Retina (tissue), 1 donor: ENCODE results near the gene HOMER1.
"Not testable (repeated sequence)": the region's sequence is repeated elsewhere in the genome, so short reads cannot be mapped to it uniquely, and the experiment has no call there.

Experiments used
- DNase-seq: peaks from one replicate; pipeline ENCODE4 v3.0.0-alpha.2; 2016

Gene HOMER1

DNA sequence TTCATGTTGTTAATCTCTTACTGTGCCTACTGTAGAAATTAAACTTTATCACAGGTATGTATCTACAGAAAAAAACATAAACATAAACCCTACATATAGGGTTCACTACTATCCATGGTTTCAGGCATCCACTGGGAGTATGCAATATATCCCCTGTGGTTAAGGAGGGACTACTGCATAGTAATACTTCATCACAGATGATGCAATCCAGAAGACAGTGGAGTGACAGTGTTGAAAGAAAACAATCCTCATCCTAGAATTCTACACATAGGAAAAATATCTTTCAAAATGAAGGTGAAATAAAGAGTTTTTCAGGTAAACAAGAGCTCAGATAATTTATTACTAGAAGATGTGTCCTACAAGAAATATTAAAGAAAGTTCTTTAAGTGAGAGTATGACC lies 105.9 kb downstream of the HOMER1 start:
- DNase-seq, result no peak

DNA sequence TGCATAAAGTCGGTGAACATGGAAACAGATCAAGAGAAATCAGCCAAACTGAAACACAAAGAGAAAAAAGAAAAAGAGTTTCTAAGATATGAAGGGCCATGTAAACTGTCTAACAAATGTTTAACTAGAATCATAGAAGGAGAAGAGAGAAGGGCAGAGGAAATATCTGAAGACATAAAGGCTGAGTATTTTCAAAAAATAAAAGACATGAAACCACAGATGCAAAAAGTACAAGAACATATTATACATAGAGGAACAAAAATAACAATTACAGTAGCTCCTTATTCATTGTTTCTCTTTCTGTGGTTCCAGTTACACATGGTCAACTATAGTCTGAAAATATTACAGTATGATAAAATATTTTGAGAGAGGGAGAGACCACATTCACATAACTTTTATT lies 106.3 kb downstream of the HOMER1 start:
- DNase-seq, result no peak

DNA sequence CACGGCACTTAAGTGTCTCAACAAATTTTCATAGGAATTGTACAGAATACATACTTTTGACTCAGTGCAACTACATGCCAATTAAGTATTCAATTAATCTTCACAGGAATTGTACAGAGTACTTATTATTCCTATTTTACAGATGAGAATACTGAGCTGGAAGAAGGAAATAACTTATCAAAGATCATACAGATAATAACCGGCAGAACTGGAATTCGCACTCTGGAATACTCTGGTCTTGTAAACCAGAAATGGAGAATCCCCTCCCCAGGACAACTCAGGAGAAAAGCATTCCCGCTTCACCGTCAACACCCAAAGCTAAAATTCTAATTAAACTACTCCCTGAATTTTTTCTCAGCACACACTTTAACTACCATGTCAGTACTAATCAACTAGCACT lies 112.7 kb downstream of the HOMER1 start:
- no peak for DNase-seq

DNA sequence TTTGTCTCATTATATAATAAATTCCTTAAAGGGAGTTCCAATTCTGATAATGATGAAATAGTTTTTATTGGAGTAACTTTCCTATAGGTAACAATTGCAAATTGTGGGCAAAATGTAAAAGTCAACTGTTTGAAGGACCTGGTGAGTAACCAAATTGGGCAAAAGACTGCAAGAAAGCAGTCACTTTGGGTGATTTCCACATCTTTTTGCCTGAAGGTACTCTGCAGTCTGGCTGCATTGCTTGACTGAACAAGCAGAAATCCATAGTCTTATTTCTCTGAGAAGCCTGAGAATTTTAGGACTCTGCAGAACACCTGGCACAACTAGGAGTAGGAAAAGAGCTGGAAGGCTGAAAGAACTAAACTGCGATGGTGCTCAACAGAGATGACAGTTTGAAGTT lies 114.9 kb downstream of the HOMER1 start:
- DNase-seq, result no peak

DNA sequence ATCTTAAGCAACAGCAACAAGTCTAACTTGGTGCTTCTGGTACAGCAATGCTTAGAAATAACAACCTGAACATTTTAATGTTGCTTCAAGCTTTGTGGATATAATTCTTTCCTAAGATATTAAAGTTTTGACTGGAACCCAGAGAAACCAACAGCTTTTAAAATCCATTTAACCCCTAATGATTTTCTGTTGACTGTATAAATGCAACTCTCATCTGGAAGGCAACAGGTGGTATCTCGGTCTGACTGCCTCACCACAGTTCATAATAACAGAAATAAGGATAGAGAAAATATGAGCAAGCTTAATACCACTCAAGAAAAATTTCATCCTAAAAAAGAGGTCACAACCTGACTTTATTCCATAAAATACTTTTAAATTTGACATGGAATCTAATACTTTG lies 116.9 kb downstream of the HOMER1 start:
- no peak for DNase-seq

DNA sequence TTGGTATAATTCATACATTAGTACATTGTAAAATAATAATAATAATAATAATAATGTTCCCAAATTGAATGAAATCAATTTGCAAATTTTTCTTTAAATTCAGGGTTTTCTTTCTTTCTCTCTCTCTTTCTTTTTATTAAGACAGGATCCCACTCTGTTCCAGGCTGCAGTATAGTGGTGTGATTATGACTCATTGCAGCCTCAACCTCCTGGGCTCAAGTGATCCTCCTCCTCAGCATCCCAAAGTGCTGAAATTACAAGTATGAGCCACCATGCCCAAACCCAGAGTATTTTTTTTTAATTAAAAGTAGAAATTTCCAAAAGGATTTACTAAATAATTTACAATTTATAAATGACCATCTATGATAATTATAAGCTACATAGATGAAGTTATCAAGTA lies 117.7 kb downstream of the HOMER1 start:
- no peak for DNase-seq

DNA sequence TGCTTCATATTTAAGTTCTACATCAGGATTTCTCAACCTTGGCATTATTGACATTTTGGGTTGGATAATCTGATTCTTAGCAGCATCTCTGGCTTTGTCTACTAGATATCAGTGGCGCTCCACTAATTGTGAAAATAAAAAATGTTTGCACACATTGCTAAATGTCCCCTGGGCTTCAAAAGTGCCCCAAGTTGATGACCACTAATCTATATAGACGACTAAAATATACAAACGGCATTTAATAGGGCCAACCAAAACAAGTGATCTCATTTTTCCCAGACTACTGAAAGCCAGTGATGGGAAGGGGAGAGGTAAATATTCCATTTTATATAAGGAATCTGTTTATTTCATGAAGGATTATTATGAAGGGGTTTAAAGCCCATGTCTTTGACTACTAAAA lies 118.6 kb downstream of the HOMER1 start:
- no peak for DNase-seq

DNA sequence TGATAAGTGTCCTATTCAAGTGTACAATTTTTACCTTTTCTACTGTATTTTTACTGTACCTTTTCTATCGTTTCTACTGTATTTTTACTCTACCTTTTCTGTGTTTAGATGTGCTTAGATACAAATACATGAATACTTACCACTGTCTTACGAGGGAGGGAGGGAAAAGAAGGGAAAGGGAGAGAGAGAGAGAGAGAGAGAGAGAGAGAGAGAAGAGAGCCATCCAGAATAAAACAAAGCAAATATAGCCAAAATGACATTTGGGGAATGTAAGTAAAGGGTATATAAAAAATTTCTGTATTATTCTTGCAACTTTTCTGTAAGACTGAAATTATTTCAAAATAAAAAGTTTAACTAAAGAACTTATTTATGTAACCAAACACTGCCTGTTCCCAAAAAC lies 121.2 kb downstream of the HOMER1 start:
- no peak for DNase-seq

DNA sequence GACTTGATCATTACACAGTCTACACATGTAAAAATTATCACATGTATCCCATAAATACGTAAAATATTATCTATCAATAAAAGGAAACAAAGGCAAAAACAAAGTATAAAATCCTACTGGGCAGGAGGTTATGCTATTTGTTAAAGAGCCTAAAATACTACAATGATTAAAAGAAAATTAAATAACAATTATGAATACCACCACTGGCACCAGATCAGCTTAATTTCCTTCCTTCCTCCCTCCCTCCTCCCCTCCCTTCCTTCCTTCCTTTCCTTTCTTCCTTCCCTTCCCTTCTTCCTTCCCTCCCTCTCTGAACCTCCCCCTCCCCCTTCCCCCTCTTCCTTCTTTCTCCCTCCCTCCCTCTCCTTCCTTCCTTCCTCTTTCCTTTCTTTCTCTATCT lies 127.3 kb downstream of the HOMER1 start:
- no peak for DNase-seq

DNA sequence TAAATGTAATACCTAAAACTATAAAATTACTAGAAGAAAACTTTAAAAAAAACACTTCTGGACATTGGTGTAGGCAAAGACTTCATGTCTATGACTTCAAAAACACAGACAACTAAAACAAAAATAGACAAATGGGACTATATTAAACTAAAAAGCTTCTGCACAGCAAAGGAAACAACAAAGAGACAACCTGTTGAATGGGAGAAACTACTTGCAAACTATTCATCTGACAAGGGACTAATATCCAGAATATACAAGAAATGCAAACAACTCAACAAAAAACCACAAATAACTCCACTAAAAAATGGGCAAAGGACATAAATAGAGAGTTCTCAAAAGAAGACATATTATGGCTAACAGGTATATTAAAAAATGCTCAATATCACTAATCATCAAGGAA lies 128.8 kb downstream of the HOMER1 start:
- not testable (repeated sequence) for DNase-seq

DNA sequence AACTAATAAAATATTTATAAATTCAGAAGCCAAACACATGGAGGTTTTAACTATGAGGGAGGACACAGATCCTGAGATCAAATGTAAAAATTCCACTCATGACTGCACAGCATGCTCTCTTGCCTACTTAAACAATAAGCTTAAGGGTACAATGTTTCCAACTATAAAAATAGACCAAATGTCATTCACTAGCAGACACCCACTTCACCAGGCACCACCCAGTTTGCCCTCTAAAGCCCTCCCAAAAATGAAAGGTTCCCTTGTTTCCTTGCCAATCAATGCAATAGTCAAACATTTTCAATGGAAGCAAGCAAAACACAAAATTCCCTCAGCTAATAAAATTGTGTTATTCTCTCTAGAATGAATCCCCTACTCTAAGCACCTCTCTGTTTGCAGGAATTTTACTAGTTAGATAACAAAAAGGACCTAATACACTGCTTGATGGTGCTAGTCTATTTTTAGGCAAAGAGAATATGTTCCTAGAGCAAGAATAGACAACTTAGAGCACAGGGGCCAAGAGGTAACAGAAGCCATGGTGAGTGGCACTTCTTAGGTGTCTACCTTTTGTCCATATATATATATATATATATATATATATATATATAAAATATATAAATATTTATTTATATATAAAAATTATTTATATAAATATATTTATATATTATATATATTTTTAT lies 135.3 kb downstream of the HOMER1 start:
- DNase-seq, result no peak

DNA sequence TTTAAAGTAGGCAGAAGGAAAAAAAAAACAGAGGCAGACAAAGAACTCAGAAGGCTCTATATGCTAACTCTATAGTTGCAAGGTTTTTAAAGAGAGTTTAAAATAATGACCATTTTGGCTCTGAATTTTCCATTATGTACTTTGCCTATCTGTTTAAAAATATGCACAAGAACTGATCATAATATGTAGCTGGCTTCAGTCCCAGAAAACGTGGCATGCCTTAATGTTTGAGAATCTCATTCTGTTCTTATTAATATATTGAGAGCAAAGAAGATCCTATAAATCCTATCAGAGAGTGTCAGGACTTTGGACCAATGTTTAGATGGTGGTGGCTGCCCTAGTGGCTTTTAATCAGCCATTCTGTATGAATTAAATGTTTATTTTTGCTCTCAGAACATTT lies 156.5 kb downstream of the HOMER1 start:
- DNase-seq, result no peak

DNA sequence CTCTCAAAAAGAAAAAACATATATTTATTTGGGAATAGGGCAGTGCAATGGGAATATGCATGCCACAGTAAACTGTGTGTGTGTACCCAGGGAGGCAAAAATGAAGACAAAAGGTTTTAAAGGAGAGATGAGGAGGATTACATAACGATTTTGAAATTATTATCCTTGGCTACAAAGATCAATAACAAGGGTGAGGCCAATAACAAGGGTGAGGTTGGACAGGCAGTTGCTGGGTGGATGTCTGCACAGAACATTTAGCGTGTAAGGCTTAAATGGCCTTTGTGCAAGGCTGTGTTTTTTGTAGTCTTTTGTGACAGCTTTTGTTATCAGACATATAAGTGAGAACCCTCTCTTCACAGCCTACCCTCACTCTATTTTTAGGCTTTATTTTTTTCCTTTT lies 164.1 kb downstream of the HOMER1 start:
- no peak for DNase-seq

DNA sequence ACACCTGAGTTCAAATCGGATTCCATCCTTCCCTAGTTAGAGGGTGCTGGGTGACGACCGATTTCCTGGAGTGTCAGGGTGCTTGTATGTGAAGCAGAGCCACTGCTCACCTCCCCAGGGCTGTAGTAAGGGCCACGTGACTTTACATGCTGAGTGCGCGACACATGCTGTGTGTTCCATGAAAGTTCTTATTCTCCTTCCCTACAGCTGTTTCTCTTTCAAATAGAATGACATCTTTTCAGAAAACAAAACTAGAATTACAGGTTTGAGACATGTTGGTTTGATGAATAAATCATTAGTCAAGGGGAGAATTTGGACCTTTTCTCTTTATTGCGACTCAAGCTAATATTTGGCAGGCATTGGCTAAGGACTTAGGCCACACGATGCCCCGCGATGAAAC lies 164.9 kb downstream of the HOMER1 start:
- DNase-seq, result no peak

DNA sequence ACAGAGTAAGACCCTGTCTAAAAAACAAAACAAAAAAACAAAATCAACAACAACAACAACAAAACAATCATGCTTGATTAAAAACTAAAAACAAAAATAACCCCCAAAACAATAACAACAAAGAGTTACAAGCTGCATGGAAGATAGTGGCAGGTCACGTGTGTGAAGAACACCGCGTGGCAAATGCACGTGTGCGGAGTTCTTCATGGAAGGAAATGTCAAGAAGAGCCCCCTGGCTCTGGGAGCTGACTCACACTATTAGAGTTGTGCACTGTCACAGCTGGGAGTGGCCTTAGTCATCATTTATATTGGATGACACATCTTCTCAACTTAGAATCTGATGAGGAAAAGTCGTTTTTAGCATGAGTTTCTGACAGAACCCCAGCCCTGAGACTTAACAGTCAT lies 167.5 kb downstream of the HOMER1 start:
- DNase-seq, result no peak

DNA sequence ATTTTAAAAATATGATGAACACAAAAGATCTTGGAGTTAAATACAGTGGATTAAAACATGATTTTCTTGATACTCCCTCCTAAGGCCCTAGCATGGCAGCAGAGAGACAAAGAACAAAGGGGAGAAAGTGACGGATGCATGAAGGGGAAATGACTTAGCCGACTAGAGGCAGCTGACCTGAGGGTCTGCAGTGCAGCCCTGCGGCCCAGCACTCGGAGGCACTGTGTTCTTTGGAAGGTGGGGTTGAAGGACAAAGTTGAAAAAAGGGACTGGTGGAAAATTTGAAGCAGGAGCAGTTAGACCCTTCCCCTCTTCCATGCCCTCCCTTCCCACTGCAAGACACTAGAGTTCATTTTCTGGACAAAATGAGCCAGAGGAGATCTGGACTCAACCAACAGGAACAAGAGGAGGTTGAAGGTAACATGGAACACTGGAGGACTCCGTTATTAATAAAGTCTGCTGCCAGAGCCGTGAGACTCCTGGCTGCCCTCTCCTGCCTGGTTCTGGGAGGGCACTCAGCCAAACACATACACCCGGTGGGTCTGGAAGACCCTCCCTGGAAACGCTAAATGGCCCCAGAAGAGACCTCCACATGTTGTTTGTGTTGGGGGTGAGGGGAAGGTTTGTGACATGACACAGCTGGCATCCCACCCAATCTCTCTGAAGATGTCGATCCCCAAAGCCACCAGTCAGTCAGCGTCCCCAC lies 179.9 kb downstream of the HOMER1 start:
- no peak for DNase-seq

DNA sequence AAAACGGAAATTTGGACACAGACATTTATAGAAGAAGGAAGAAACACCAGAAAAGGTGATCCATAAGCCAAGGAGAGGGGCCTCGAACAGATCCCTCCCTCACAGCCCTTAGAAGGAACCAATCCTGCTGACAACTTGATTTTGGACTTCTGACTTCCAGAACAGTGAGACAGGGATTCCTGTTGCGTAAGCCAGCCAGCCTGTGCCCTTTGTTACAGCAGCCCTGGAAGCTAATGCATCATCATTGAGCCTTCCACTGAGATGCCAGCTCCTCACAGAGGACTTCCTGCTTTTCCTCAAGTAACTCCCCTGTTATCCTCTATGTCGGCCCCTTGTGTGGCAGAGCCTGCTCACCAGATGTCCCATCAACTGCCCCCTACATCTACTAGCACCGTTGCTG lies 183.9 kb downstream of the HOMER1 start:
- no peak for DNase-seq

DNA sequence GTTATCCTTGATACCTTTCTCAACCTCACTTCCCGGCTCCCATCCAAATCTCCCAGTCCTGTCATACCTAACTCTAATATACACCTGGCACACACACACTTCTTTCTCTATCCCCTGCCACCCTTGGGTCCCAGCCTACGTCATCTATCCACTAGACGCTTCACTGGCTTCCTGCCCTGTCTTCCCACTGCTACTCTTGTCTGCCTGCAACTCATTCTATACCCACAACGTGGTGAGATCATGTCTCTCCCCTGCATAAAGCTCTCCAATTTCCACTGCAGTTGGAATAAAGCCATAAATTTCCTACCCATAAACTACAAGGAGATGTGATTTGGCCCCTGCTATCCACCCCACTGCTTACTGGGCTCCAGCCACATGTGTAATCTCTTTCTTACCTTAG lies 184.5 kb downstream of the HOMER1 start:
- DNase-seq, result no peak
